Measurements from ENCODE around the gene CPB2.

The CPB2 gene

GRCh38 chr13:46100191-46100815, 4.5 kb downstream of the CPB2 start:
- Histone ChIP-seq H3K36me3 (replicated peaks) (no peaks in the 10 kb centered on the region), H3K27me3 (replicated peaks) (no peaks in the 10 kb centered on the region), H3K27ac (no peak overlapping the region), H3K4me3 (ENCODE audit: low read depth, low read length) (no peak overlapping the region)
- DNase-seq, result no peak
- in situ Hi-C loops (cut with HindIII; ENCODE audit: low pct_ligation_motif_present, low sequenced_read_pairs), result no loop called here
- no peak for TF ChIP-seq CTCF (IDR thresholded peaks at IDR 0.05; ENCODE audit: low read depth, low read length, missing control alignments)

GRCh38 chr13:46097663-46098062, 7.2 kb downstream of the CPB2 start:
- no peaks in the 10 kb centered on the region for H3K36me3 ChIP-seq (replicated peaks)
- H3K4me3 ChIP-seq (ENCODE audit: low read depth, low read length), result no peak overlapping the region
- H3K27ac ChIP-seq, result no peak overlapping the region
- in situ Hi-C loops (cut with HindIII; ENCODE audit: low pct_ligation_motif_present, low sequenced_read_pairs), result no loop called here
- no peak for TF ChIP-seq CTCF (IDR thresholded peaks at IDR 0.05; ENCODE audit: low read depth, low read length, missing control alignments)
- no peaks in the 10 kb centered on the region for H3K27me3 ChIP-seq (replicated peaks)
- no peak for DNase-seq

GRCh38 chr13:46097015-46097414, 7.8 kb downstream of the CPB2 start:
- in situ Hi-C loops (cut with HindIII; ENCODE audit: low pct_ligation_motif_present, low sequenced_read_pairs), result no loop called here
- Histone ChIP-seq H3K27ac (no peak overlapping the region), H3K27me3 (replicated peaks) (no peaks in the 10 kb centered on the region), H3K4me3 (ENCODE audit: low read depth, low read length) (no peak overlapping the region), H3K36me3 (replicated peaks) (no peaks in the 10 kb centered on the region)
- TF ChIP-seq CTCF (IDR thresholded peaks at IDR 0.05; ENCODE audit: low read depth, low read length, missing control alignments), result no peak
- no peak for DNase-seq

GRCh38 chr13:46094478-46094877, 10.4 kb downstream of the CPB2 start:
- TF ChIP-seq CTCF (IDR thresholded peaks at IDR 0.05; ENCODE audit: low read depth, low read length, missing control alignments), result no peak
- in situ Hi-C loops (cut with HindIII; ENCODE audit: low pct_ligation_motif_present, low sequenced_read_pairs), result no loop called here

GRCh38 chr13:46088821-46089562, 15.8 kb downstream of the CPB2 start:
- H3K27me3 ChIP-seq (replicated peaks), result no peaks in the 10 kb centered on the region
- in situ Hi-C loops (cut with HindIII; ENCODE audit: low pct_ligation_motif_present, low sequenced_read_pairs), result no loop called here
- H3K36me3 ChIP-seq (replicated peaks), result no peaks in the 10 kb centered on the region
- TF ChIP-seq CTCF (IDR thresholded peaks at IDR 0.05; ENCODE audit: low read depth, low read length, missing control alignments), result no peak
- no peak overlapping the region for H3K27ac ChIP-seq
- H3K4me3 ChIP-seq (ENCODE audit: low read depth, low read length), result no peak overlapping the region
- no peak for DNase-seq

More at GRCh38 chr13:46094478-46094877, 10.4 kb downstream of the CPB2 start:
- no peak for DNase-seq
- Histone ChIP-seq H3K27ac (no peak overlapping the region), H3K4me3 (ENCODE audit: low read depth, low read length) (no peak overlapping the region), H3K27me3 (replicated peaks) (no peaks in the 10 kb centered on the region), H3K36me3 (replicated peaks) (no peaks in the 10 kb centered on the region)
